ENCODE results near the gene SEC11C.
"Not testable (repeated sequence)": the region's sequence is repeated elsewhere in the genome, so short reads cannot be mapped to it uniquely, and the experiment has no call there.

Gene SEC11C

DNA sequence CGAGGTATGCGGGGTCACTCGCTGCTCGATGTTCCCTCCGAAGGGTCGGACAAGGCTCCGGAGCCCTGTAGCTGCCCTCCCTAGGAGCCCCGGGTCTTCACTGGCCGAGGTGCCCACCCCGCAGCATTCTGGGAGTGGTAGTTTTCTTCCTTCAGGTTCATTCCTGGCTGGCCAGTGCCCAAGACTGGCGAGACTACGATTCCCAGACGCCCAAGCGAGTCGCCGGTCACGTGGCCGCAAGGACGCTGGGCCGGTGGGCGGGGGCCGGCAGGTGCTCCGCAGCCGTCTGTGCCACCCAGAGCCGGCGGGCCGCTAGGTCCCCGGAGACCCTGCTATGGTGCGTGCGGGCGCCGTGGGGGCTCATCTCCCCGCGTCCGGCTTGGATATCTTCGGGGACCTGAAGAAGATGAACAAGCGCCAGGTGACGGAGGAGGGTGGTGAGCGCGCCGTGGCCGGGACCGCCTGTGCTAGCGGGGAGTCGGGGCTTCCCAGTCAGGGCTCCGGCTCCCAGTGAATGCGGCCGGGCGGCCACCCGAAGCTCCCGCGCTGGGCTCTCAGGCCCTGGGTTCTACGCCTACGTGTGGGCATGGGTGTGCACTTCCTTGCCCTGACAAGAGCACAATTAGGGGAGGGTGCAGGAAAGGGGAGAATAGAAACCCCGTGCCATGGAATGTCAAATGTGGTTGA lies at the start of gene SEC11C:
Gene SEC11C (plus strand): TSS at position 270 of the 687 bp plus-strand sequence. CDS start 65 bp downstream, at position 335.
- DNase-seq (ENCODE audit: low spot score): peak; percentile 99

DNA sequence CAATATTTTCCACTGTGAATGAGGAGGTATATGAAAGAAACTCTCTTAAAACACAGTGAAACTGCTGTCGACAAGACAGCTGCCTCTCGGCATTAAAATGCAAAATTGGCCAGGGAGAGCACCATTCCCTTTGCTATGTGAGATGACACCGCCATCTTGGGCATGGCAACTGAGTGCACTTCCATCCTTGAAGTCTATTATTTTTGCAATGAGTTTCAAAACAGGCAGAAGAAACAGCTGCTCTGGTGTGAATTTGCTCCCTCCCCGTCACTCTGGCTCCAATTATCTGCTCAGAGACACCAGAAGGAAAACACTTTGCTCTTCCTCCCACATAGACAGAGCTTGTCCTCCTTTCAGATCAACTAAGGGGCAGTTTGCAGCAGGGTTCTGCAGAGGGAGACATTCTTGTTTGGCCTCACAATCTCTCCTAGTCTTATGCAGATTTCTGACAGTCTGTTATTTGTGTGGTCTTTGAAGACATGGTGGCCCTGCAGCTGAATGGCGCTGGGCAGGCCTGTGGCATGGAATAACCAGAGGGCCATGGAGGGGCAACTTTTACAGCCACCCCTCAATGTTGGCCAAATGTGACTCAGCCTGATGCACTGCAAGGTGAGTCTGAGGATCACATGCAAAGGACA lies 48.6 kb upstream of the SEC11C start:
- DNase-seq (ENCODE audit: low spot score): peak; percentile 22

- no peak for DNase-seq (ENCODE audit: low spot score)
Observed at GRCh38 chr18:59093668-59094067, 46.0 kb upstream of the SEC11C start.

- no peak for DNase-seq (ENCODE audit: low spot score)
Observed at GRCh38 chr18:59094569-59094968, 45.1 kb upstream of the SEC11C start.

DNA sequence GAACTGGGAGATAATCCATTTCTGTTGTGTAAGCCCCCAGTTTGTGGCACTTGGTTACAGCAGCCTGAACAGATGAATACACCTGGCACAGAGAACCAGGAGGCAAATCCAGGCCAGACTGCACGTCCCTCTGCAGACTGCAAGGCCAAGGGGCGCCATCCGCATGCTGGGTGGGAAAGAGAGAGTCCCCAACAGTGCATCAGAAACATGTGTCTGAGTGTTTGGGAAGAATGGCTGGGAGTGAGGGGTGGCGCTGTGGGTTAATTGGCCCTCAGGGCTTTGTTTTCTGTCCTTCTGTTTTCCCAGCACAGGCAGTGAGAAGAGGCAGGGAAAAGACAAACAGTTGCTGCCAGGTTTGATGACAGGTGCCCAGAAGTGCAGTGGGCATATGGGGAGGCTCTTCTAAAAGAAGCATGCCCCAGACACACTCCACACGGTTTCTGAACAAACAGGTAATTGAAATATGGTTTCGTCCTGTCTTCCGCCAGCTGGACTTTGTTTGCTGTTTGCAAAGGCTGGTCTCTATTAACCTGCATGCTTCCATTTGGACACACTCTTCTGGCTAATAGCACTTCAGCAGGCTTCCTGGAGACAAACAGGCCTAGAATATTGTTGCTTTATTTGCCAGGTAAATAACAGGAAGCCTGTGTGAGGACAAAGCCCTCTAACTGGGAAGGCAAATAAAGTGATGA lies 43.4 kb upstream of the SEC11C start:
- DNase-seq (ENCODE audit: low spot score): peak; percentile 34

- no peak for DNase-seq (ENCODE audit: low spot score)
Observed at GRCh38 chr18:59101830-59102414, 37.8 kb upstream of the SEC11C start.

- no peak for DNase-seq (ENCODE audit: low spot score)
Observed at GRCh38 chr18:59109375-59109774, 30.3 kb upstream of the SEC11C start.

DNA sequence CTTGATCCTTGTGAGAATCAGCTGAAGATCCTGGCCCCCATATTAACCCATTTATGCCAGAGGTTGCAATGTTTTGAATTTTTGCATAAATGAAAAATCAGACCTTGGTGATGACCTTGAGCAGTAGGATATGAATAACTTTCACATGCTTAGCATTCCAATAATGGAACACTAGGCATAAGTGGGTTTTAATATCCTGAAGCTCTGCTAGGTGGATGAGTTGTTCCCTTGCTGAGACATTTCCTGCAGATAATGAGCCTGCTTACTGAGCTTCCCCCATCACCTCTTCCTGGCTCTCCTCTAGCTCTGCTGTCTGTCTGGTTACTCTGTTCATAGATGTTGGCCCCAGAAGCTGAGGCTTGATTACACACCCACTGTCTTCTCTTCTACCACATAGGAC lies 25.5 kb upstream of the SEC11C start:
- DNase-seq (ENCODE audit: low spot score): no peak

- no peak for DNase-seq (ENCODE audit: low spot score)
Observed at GRCh38 chr18:59123588-59124369, 15.9 kb upstream of the SEC11C start.

- no peak for DNase-seq (ENCODE audit: low spot score)
Observed at GRCh38 chr18:59124370-59124704, 15.3 kb upstream of the SEC11C start.

- peak; percentile 55 for DNase-seq (ENCODE audit: low spot score)
Observed at GRCh38 chr18:59127047-59127446, 12.6 kb upstream of the SEC11C start.

DNA sequence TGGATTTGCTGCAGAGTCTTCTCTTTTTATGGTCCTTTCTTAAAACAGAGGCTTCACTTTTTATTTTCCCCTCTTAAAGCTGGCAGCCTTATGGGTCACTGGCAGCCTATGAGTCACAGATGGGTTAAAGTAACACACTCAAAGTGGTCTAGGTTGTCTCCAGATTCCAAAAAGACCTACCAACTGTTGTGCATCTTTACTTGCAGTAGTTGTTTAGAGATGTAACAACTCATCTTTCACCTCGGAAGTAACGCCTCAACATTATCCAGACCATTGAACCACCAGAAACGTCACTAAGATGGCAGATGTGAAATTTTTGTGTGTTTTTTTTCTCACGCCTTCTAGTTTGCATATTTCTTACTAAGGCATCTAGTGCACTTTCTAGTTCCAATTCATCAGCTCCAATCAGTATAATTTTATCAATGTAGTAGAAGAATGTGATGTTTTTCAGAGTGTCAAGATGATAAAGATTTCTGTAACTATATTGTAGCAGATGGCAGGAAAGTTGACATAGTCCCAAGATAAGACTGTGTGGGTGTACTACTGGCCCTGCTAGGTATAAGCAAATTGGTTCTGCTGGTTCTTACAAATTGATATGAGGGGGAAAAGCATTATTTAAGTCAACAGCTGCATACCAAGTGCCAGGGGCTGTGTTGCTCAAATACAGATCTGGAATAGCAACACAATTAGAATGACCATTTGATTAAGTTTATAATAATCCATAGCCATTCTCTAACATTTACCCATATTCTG lies 9.6 kb upstream of the SEC11C start:
- no peak for DNase-seq (ENCODE audit: low spot score)

DNA sequence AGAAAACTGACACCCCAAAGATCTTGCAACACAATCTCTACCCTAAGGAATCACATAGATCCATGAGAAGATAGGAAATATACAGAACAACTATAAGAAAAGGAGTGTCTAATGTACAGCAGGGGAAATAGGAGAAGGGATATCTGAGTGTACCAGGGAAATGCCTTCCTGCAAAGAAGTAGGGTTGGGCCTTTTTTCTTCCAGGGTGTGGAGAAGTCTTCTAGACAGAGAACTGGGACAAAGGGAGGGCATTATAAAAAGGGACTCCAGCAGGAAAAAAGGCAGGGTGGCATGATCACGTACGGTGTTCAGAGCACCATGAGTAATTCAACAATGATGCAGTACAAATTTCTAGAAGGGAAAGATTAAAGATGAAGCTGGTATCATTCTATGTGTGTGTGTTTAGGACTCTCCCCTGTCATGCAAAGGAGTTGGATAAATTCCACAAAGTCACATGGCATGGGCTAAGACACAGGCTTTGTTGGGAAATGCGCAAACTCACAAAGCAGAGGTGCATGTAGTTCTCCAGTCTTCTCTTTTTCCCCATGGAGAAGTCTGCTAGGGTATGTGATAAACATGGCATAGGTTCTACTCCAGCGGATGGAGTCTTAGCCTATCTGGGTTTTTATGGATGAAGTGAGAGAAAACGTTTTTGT lies 6.7 kb upstream of the SEC11C start:
- no peak for DNase-seq (ENCODE audit: low spot score)

DNA sequence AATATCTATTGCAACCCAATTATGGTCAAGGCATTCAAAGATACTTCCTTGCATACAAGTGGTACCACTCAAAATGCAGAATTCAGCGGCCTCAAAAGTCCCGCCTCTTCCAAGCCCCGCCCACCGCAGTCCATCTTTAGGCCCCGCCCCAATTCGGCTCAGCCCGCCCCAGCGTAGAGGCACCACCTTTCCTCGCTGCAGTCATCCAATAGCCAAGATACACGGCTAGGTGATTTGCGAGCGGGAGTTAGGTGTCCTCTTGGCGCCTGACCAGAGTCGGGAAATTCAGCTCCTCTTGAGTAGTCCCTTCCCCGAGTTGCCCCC lies 431 bp upstream of the SEC11C start:
- peak; percentile 97 for DNase-seq (ENCODE audit: low spot score)

DNA sequence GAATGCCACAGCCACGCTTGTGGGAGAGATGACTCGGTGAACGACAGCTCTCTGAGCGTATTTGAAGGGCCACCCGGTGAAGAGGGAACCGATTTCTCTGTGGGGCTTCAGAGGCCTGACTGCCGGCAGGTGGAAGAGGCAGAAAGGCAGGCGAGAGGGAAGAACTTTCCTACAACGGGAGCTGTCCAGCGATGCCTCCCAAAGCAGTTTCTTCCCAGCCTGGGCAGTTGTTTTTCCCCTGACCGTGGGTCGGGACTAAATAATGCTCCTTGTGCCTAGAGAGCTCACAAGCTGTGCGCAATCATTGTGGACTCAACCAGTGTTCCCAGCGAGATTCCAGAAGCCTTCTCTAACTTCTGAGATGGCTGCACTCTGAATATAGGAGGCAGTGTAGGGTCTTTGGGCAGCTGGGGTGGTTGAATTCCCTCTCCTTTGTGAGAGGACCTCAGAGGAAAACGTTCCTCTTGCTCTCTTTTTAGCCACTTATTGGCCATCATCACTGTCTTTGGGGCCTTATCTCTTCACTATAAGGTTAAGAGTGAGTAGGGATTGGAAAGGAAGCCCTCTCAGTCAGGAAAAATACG lies 710 bp downstream of the SEC11C start:
- DNase-seq (ENCODE audit: low spot score): peak; percentile 68

- no peak for DNase-seq (ENCODE audit: low spot score)
Observed at GRCh38 chr18:59141294-59142068, 1.8 kb downstream of the SEC11C start.

DNA sequence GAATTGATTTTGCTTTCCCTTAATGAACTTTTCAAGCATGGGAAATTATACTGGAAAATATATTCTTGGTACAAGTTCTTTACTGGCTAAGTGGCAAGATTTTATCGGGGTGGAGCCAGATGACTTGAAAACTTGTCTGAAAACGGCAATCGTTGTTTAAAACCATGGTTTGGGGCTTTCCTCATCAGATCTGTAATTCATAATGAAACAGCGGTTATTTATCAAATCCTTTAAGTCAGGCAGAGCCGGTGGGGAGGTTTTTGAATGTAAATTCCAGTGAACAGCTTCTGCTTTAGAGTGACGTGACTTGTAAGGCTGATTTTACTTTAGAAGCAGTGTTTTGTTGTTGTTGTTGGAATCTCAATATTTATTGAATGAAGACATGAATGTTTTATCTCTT lies 2.6 kb downstream of the SEC11C start:
- DNase-seq (ENCODE audit: low spot score): no peak

DNA sequence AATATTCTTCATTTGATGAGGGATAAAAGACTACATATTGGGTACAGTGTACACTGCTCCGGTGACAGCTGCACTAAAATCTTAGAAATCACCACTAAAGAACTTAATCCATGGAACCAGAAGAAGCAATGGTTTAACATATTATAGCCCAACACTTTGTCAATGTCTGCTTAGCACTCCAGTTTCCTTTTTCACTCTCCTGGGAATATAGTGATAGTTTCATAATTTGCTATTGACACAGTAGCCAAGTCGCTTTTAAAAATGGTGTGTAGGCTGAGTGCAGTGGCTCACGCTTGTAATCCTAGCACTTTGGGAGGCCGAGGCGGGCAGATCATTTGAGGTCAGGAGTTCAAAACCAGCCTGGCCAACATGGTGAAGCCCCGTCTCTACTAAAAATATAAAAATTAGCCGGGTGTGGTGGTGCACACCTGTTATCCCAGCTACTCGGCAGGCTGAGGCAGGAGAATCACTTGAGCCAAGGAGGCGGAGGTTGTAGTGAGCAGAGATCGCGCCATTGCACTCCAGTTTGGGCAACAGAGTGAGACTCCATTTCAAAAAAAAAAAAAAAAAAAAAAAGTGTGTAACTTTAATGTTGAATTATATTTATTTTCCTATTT lies 3.2 kb downstream of the SEC11C start:
- not testable (repeated sequence) for DNase-seq (ENCODE audit: low spot score)

DNA sequence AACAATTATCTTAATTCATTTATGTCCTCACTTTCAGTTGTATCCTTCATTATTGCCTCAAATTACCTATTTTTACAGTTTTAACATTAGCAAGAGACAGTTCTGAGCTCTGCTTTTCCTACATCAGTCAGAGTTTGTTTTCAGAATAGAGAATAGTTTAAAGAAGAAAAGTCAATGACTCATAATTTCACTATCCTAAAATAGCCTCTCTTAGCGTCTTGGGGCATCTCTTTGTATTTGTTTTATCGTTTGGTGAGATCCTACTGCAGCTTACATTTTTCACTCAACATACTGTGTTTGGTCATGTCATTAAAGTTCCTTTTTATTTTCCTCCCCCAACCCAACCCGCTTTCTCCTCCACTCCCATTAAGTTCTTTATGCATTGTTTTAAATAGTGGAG lies 3.8 kb downstream of the SEC11C start:
- DNase-seq (ENCODE audit: low spot score): no peak
